T follicular helper cell (primary cell): ENCODE data around the gene ZNF124.
"Not testable (repeated sequence)": the region's sequence is repeated elsewhere in the genome, so short reads cannot be mapped to it uniquely, and the experiment has no call there.

Source experiments
- DNase-seq: peaks from one replicate; pipeline ENCODE4 v3.0.0-alpha.2; 2020; ENCODE audit warnings: low read depth
- total RNA-seq, 2 experiments: gene quantifications; one replicate each; lab custom pipeline; 2026; lab: John Stamatoyannopoulos, UW

ZNF124 gene
- total RNA-seq: 31.5 to 33.4 reads per million in 2 experiments

GRCh38 chr1:247171875-247172563, at the start of gene ZNF124:
TSS of gene ZNF124 (minus strand) at chr1:247172020. CDS start at chr1:247171877, 143 bp downstream.
- not testable (repeated sequence) for DNase-seq

- DNase-seq: not testable (repeated sequence)
Measured at GRCh38 chr1:247220280-247220679, 48.5 kb upstream of the ZNF124 start.

- DNase-seq: no peak
Measured at GRCh38 chr1:247218121-247218651, 46.4 kb upstream of the ZNF124 start.

- DNase-seq: no peak
Measured at GRCh38 chr1:247216261-247216660, 44.4 kb upstream of the ZNF124 start.

- no peak for DNase-seq
Measured at GRCh38 chr1:247212627-247213617, 41.1 kb upstream of the ZNF124 start.

- DNase-seq: no peak
Measured at GRCh38 chr1:247212012-247212411, 40.2 kb upstream of the ZNF124 start.

- DNase-seq: no peak
Measured at GRCh38 chr1:247211339-247211738, 39.5 kb upstream of the ZNF124 start.

- peak; percentile 91 for DNase-seq
Measured at GRCh38 chr1:247210376-247211117, 38.7 kb upstream of the ZNF124 start.

GRCh38 chr1:247210062-247210375, 38.2 kb upstream of the ZNF124 start:
- DNase-seq: no peak

GRCh38 chr1:247209396-247209795, 37.6 kb upstream of the ZNF124 start:
- DNase-seq: no peak

- no peak for DNase-seq
Measured at GRCh38 chr1:247204177-247204647, 32.4 kb upstream of the ZNF124 start.

GRCh38 chr1:247198781-247199180, 27.0 kb upstream of the ZNF124 start:
- DNase-seq: no peak

- DNase-seq: no peak
Measured at GRCh38 chr1:247193958-247194357, 22.1 kb upstream of the ZNF124 start.

- no peak for DNase-seq
Measured at GRCh38 chr1:247189981-247190798, 18.4 kb upstream of the ZNF124 start.

GRCh38 chr1:247185667-247186066, 13.8 kb upstream of the ZNF124 start:
- no peak for DNase-seq

GRCh38 chr1:247184254-247184653, 12.4 kb upstream of the ZNF124 start:
- no peak for DNase-seq

GRCh38 chr1:247182994-247183393, 11.2 kb upstream of the ZNF124 start:
- no peak for DNase-seq

- DNase-seq: no peak
Measured at GRCh38 chr1:247180581-247180980, 8.8 kb upstream of the ZNF124 start.

- no peak for DNase-seq
Measured at GRCh38 chr1:247177755-247178154, 5.9 kb upstream of the ZNF124 start.

GRCh38 chr1:247175458-247175857, 3.6 kb upstream of the ZNF124 start:
- DNase-seq: no peak

GRCh38 chr1:247173431-247173830, 1.6 kb upstream of the ZNF124 start:
- DNase-seq: no peak
